Measurements from ENCODE around the gene GOLGA7B.

Gene GOLGA7B

GRCh38 chr10:97895915-97896314, 46.3 kb downstream of the GOLGA7B start:
- DNase-seq (ENCODE audit: low read depth): no peak

DNA sequence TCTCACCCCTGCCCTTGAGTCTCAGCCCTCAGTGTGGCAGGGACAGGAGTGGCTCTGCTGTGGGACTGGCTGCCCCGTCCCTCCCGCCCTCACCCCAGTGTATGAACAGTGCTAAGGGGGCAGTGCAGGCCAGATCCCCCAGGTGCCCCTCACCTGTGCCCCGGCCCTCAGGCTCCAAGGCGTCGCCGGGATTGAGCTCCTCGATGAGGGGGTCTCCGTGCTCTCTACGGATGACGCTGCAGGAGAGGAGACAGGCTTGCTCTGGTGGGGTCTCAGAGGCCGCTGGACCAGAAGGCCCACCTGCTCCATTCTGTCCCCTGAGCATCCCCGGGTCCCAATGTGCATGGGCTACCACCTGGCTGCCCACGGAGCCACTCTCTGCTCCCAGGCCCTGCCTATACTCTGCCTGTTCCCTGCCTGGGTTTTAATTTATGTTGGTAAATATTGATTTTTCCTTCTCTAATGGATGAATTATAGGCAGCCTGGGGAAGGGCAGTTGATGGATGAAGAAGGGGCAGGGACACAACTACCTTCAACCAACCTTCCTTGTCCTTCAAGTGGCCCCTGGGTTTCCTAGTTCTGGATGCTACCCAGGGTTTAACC, 47.2 kb downstream of the GOLGA7B start:
- no peak for DNase-seq (ENCODE audit: low read depth)

- no peak for DNase-seq (ENCODE audit: low read depth)
Observed at GRCh38 chr10:97898429-97898828, 48.8 kb downstream of the GOLGA7B start.

DNA sequence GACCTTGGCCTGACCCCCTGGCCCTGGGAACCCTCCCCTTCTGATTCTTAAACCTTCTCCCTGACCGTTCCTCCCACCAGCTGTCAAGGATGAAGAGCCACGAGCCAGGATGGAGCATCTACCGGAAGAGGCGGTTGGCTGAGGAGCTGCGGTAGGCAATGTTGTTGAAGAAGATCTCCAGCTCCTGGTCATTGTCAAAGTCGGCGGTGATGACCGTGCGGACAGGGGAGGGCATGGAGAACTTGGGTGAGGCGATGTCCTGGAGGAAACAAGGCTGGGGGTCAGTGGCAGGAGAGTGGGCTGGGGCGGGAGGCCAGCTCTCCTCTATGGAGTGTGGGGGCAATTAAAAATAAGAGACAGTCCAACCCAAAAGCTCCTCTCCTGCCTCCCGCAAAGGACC, 51.7 kb downstream of the GOLGA7B start:
- DNase-seq (ENCODE audit: low read depth): no peak

GRCh38 chr10:97903128-97904017, 53.7 kb downstream of the GOLGA7B start:
- DNase-seq (ENCODE audit: low read depth): no peak

- no peak for DNase-seq (ENCODE audit: low read depth)
Observed at GRCh38 chr10:97904018-97904381, 54.4 kb downstream of the GOLGA7B start.

DNA sequence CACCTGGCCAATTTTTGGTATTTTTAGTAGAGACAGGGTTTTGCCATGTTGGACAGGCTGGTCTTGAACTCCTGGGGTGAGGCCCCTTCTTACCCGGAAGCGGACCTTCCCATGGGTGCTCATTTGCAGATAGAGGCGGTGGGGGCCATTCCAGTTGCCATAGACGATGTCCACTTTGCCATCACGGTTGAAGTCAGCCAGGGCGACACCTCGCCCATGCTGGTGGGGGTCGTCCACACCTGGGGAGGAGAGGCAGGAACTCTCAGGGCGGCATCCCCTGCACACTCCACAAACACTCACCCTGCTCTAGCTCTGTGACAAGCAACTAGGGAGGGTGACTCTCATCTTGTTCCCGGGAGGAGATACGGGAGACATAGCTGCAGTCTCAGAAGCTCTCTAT, 54.9 kb downstream of the GOLGA7B start:
- no peak for DNase-seq (ENCODE audit: low read depth)

- no peak for DNase-seq (ENCODE audit: low read depth)
Observed at GRCh38 chr10:97905276-97905675, 55.6 kb downstream of the GOLGA7B start.

- no peak for DNase-seq (ENCODE audit: low read depth)
Observed at GRCh38 chr10:97907211-97907610, 57.6 kb downstream of the GOLGA7B start.

DNA sequence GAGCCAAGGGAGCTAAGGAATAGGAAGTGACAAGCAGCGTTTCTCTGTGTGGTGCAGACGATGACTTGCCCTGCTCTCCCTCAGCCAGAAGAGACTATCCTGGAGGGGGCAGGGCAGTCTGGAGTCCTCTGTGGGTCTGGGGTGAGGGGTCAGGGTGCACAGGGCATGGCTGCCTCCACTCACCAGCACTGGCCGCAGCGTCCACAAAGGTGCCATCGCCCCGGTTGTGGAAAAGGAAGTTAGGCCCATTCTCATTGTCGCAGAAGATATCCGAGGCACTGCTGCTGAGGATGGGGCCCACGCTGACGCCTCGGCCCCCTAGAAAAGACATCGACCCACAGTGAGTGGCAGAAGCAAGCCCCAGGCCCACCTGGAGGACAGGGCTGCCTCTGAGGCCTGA, 58.2 kb downstream of the GOLGA7B start:
- no peak for DNase-seq (ENCODE audit: low read depth)

- DNase-seq (ENCODE audit: low read depth): no peak
Observed at GRCh38 chr10:97910661-97911060, 61.0 kb downstream of the GOLGA7B start.

DNA sequence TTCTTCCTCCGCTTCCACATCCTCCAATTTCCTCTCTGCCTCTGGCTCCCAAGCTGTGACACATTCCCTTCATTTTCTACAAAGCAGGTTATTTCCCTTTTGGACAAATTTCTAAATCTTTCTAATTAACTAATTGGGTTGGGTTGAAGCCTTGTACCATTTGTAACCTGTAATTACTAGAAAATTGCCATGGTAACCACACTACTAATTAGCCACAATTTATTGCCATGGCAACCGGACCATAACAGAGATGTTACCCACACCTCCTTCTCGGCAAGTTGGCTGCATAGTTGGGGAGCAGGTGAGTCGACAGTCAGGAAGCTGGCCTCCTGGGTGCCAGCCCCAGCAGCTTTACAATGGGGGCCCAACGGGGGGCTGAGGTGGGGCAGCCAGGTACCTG, 61.6 kb downstream of the GOLGA7B start:
- DNase-seq (ENCODE audit: low read depth): no peak

DNA sequence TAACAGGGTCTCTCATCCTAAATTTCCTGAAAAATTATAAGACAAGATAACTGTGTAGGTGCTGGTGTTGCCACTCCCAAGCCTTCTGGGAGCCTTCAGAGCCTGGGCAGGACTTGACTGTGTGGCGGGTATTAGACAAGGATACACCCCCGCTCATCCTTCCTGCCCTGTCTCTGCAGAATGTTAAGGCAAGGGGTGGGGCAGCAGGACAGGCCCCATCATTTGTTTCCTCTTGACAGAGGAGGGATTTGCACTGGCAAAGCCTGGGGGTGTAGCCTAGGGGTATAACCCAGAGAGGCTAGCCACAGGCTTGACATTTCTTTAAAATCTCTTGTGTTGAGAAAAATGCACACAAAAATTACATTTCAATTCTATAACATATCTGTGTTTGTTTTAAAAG, 63.5 kb downstream of the GOLGA7B start:
- DNase-seq (ENCODE audit: low read depth): no peak

GRCh38 chr10:97913614-97914013, 64.0 kb downstream of the GOLGA7B start:
- no peak for DNase-seq (ENCODE audit: low read depth)

DNA sequence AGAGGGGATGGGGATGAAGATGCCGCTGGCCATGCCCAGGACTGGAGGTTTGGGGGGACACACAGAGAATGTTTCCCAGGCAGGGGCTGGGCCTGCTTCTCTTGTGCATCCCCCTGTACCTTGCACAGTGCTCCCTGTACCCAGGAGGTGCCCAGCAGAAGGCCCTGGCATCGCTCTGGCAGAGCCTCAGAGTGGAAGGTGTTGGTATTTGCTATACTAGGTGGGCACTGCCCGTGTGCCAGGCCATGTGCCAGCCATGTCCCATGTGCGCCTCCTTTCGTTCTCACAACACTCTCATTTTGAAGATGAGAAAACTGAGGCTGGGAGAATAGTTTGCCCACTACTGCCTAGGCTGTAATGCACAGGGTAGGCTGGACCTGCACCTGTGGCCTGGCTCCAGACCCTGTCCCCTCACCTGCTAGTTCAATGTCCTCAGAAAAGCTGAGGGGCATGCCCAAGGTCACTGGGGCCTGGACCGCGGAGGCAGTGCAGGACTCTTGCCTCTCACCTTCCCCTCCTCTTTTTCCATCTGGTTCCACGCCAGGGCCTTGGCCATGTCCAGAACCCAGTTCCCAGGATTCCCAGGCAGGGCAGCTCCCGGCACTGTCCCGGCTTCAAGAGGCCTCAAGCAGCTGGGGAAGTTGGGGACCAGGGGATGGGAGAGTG, 64.7 kb downstream of the GOLGA7B start:
- DNase-seq (ENCODE audit: low read depth): no peak

GRCh38 chr10:97914837-97915211, 65.2 kb downstream of the GOLGA7B start:
- peak; percentile 35 for DNase-seq (ENCODE audit: low read depth)

GRCh38 chr10:97915346-97916131, 65.9 kb downstream of the GOLGA7B start:
- no peak for DNase-seq (ENCODE audit: low read depth)

DNA sequence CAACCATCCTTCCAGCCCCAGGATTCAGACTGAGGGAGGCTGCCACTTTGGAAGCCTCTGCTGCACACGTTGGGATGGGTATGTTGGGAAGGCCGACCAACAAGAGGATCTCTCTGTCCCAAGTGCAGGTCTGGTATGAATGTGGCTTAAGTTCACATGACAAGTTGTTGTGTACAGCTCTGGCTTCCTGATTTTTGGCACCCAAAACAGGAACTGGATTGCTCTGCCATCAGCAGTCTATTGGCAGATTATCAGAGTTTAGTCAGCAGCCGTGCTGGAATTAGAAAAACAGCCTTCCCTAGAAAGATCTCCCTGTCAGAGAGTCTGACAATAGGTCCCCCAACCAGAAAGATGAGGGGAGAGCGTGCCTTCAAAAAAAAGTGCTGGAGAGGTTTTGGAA, 66.9 kb downstream of the GOLGA7B start:
- no peak for DNase-seq (ENCODE audit: low read depth)

- no peak for DNase-seq (ENCODE audit: low read depth)
Observed at GRCh38 chr10:97919012-97919411, 69.4 kb downstream of the GOLGA7B start.

DNA sequence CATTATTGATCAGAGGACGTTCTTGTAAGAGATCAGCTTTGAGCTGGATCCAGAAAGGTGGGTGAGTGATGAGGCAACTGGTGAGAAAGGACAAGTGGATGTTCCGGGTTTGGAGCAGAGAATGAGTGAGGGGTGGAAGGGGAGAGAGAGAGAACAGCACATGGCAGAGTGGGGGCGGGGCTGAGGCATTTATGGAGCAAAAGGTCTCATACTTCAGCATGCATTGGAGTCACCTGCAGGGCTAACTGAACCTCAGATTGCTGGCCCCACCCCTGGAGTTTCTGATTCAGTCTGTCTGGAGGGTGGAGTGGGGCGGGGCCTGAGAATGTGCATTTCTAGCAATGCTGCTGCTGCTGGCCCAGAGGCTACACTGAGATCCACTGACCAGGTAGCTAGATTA, 71.2 kb downstream of the GOLGA7B start:
- no peak for DNase-seq (ENCODE audit: low read depth)
